ENCODE data around the gene CDKAL1. TPM values are rescaled to one million over a fixed set of nuclear protein-coding genes. Genes with fewer than 3 reads are reported as not detected.

CDKAL1 gene
- total and polyA plus RNA-seq, 11 donors = 3.2 to 14.3 (median 9.3) TPM

- Histone ChIP-seq H3K36me3 (peaks cover 0 to 60% (median 45%) of the 10 kb centered on the region in 9 donors), H3K27ac (no peak overlapping the region), H3K4me1 (no peaks in the 10 kb centered on the region), H3K4me3 (no peak overlapping the region), H3K27me3 (no peaks in the 10 kb centered on the region), H3K9me3 (no peaks in the 10 kb centered on the region)
- 92 to 96% (median 94%) methylated on average over 6 of the region's 6 CpGs for WGBS, 4 donors
- intact Hi-C loops (cut with DNase I) = no loop called here
- ATAC-seq (no peak), DNase-seq (no peak)
- TF ChIP-seq POLR2A (IDR thresholded peaks at IDR 0.05) (no peak), CTCF (IDR thresholded peaks at IDR 0.05) (no peak)
Observed at GRCh38 chr6:20490591-20490990, 43.7 kb upstream of the CDKAL1 start.

GRCh38 chr6:20492099-20492498 is 42.2 kb upstream of the CDKAL1 start:
- Histone ChIP-seq H3K36me3 (peaks cover 0 to 47% (median 32%) of the 10 kb centered on the region in 9 donors), H3K27ac (no peak overlapping the region), H3K4me3 (no peak overlapping the region), H3K4me1 (peaks cover 0 to 4% (median 0%) of the 10 kb centered on the region in 12 donors), H3K27me3 (no peaks in the 10 kb centered on the region), H3K9me3 (no peaks in the 10 kb centered on the region)
- intact Hi-C loops (cut with DNase I) = no loop called here
- DNase-seq (no peak), ATAC-seq (no peak)
- TF ChIP-seq CTCF (IDR thresholded peaks at IDR 0.05) = no peak
- TF ChIP-seq POLR2A (IDR thresholded peaks at IDR 0.05) = no peak
- WGBS, 4 donors = 83 to 100% (median 93%) methylated on average over 2 of the region's 2 CpGs

GRCh38 chr6:20497216-20498040 is 36.8 kb upstream of the CDKAL1 start:
- DNase-seq (no peak), ATAC-seq (peak in 1 of 4 donors; percentile 18)
- WGBS, 4 donors = 64 to 71% (median 68%) methylated on average over 8 of the region's 8 CpGs
- Histone ChIP-seq H3K4me3 (no peak overlapping the region), H3K27ac (peak overlapping the region in 1 of 12 donors; percentile 65), H3K4me1 (peaks cover 0 to 29% (median 0%) of the 10 kb centered on the region in 12 donors), H3K36me3 (no peaks in the 10 kb centered on the region), H3K9me3 (peaks cover 0 to 4% (median 0%) of the 10 kb centered on the region in 12 donors), H3K27me3 (no peaks in the 10 kb centered on the region)
- intact Hi-C loops (cut with DNase I) = no loop called here
- no peak for TF ChIP-seq POLR2A (IDR thresholded peaks at IDR 0.05)
- no peak for TF ChIP-seq CTCF (IDR thresholded peaks at IDR 0.05)

GRCh38 chr6:20498041-20498385 is 36.2 kb upstream of the CDKAL1 start:
- 86 to 92% (median 90%) methylated on average over 2 of the region's 2 CpGs for WGBS, 4 donors
- Histone ChIP-seq H3K36me3 (no peaks in the 10 kb centered on the region), H3K27ac (peak overlapping the region in 1 of 12 donors; percentile 65), H3K27me3 (no peaks in the 10 kb centered on the region), H3K4me1 (peaks cover 0 to 29% (median 0%) of the 10 kb centered on the region in 12 donors), H3K9me3 (peaks cover 0 to 4% (median 0%) of the 10 kb centered on the region in 12 donors), H3K4me3 (no peak overlapping the region)
- ATAC-seq = no peak
- intact Hi-C loops (cut with DNase I) = no loop called here
- no peak for TF ChIP-seq POLR2A (IDR thresholded peaks at IDR 0.05)
- no peak for TF ChIP-seq CTCF (IDR thresholded peaks at IDR 0.05)
- DNase-seq = no peak
